ENCODE measurements around the gene CRYGD.
"Not testable (repeated sequence)": the region's sequence is repeated elsewhere in the genome, so short reads cannot be mapped to it uniquely, and the experiment has no call there.

Gene CRYGD

GRCh38 chr2:208118918-208119317 lies 5.4 kb downstream of the CRYGD start:
- in situ Hi-C loops (cut with MboI; ENCODE audit: low pct_unique_long_range_greater_than_20kb, low sequenced_read_pairs, unreplicated experiment): no loop called here
- no peak for TF ChIP-seq CTCF (IDR thresholded peaks at IDR 0.05; ENCODE audit: extremely low read depth, insufficient read depth, missing control alignments)
- no peak for DNase-seq (ENCODE audit: low spot score)

- in situ Hi-C loops (cut with MboI; ENCODE audit: low pct_unique_long_range_greater_than_20kb, low sequenced_read_pairs, unreplicated experiment); DNase-seq (ENCODE audit: low spot score): not testable (repeated sequence)
Measured at GRCh38 chr2:208117390-208117789, 6.9 kb downstream of the CRYGD start.

- DNase-seq (ENCODE audit: low spot score): no peak
- no peak for TF ChIP-seq CTCF (IDR thresholded peaks at IDR 0.05; ENCODE audit: extremely low read depth, insufficient read depth, missing control alignments)
- in situ Hi-C loops (cut with MboI; ENCODE audit: low pct_unique_long_range_greater_than_20kb, low sequenced_read_pairs, unreplicated experiment): no loop called here
Measured at GRCh38 chr2:208112969-208113368, 11.4 kb downstream of the CRYGD start.

GRCh38 chr2:208112273-208112745 lies 12.0 kb downstream of the CRYGD start:
- in situ Hi-C loops (cut with MboI; ENCODE audit: low pct_unique_long_range_greater_than_20kb, low sequenced_read_pairs, unreplicated experiment): not testable (repeated sequence)

GRCh38 chr2:208103616-208104015 lies 20.7 kb downstream of the CRYGD start:
- no peak for TF ChIP-seq CTCF (IDR thresholded peaks at IDR 0.05; ENCODE audit: extremely low read depth, insufficient read depth, missing control alignments)
- no peak for DNase-seq (ENCODE audit: low spot score)
- in situ Hi-C loops (cut with MboI; ENCODE audit: low pct_unique_long_range_greater_than_20kb, low sequenced_read_pairs, unreplicated experiment): no loop called here

More at GRCh38 chr2:208112273-208112745, 12.0 kb downstream of the CRYGD start:
- not testable (repeated sequence) for DNase-seq (ENCODE audit: low spot score)

GRCh38 chr2:208101716-208102631 lies 22.4 kb downstream of the CRYGD start:
- no peak for DNase-seq (ENCODE audit: low spot score)
- in situ Hi-C loops (cut with MboI; ENCODE audit: low pct_unique_long_range_greater_than_20kb, low sequenced_read_pairs, unreplicated experiment): no loop called here
- peak; percentile 15 for TF ChIP-seq CTCF (IDR thresholded peaks at IDR 0.05; ENCODE audit: extremely low read depth, insufficient read depth, missing control alignments)

- in situ Hi-C loops (cut with MboI; ENCODE audit: low pct_unique_long_range_greater_than_20kb, low sequenced_read_pairs, unreplicated experiment): no loop called here
- no peak for DNase-seq (ENCODE audit: low spot score)
- TF ChIP-seq CTCF (IDR thresholded peaks at IDR 0.05; ENCODE audit: extremely low read depth, insufficient read depth, missing control alignments): no peak
Measured at GRCh38 chr2:208099682-208100470, 24.4 kb downstream of the CRYGD start.

GRCh38 chr2:208098701-208099100 lies 25.6 kb downstream of the CRYGD start:
- DNase-seq (ENCODE audit: low spot score); in situ Hi-C loops (cut with MboI; ENCODE audit: low pct_unique_long_range_greater_than_20kb, low sequenced_read_pairs, unreplicated experiment): not testable (repeated sequence)

Measured in GM13977 (cell line).